GM23338 (cell line): ENCODE data around the gene EHBP1L1. TPM values are rescaled to one million over a fixed set of nuclear protein-coding genes. Genes with fewer than 3 reads are reported as not detected.

ENCODE experiments used
- ATAC-seq: fragments of 200-7000 bp; cut with Tn5 transposase; 3 replicates; pipeline ENCODE4 v1.9.1; 2020
- DNase-seq: peaks from one replicate; pipeline ENCODE4 v3.0.0-alpha.2; 2015; ENCODE audit warnings: low spot score
- H2AFZ ChIP-seq: fragments of 200-600 bp; sonication (generic); 2 replicates; pipeline ENCODE4 v1.8.0; 2016; ENCODE audit warnings: antibody characterized with exemption, mild to moderate bottlenecking, moderate library complexity
- H3F3A ChIP-seq: fragments of 200-600 bp; sonication (generic); replicated peaks from 2 replicates; pipeline ENCODE4 v1.8.0; 2017; ENCODE audit warnings: antibody characterized with exemption, mixed run types, low read depth
- H3K27ac ChIP-seq: fragments of 200-600 bp; sonication (generic); 2 replicates; pipeline ENCODE4 v1.6.1; 2016; ENCODE audit warnings: low read depth
- H3K27me3 ChIP-seq: fragments of 200-600 bp; sonication (generic); 2 replicates; pipeline ENCODE4 v1.8.0; 2016; ENCODE audit warnings: mild to moderate bottlenecking, mixed run types, moderate library complexity; ENCODE audit not compliant: insufficient read depth
- H3K36me3 ChIP-seq: fragments of 200-600 bp; sonication (generic); 2 replicates; pipeline ENCODE4 v1.8.0; 2016; ENCODE audit warnings: mild to moderate bottlenecking; ENCODE audit not compliant: insufficient read depth
- H3K4me1 ChIP-seq: fragments of 200-600 bp; sonication (generic); 2 replicates; pipeline ENCODE4 v1.8.0; 2016; ENCODE audit warnings: mild to moderate bottlenecking, moderate library complexity; ENCODE audit not compliant: insufficient read depth
- H3K4me2 ChIP-seq: fragments of 200-600 bp; sonication (generic); 2 replicates; pipeline ENCODE4 v1.7.1; 2017; ENCODE audit warnings: mixed run types
- H3K4me3 ChIP-seq: fragments of 200-600 bp; sonication (generic); 2 replicates; pipeline ENCODE4 v1.6.1; 2016; ENCODE audit warnings: mixed run types
- H3K79me2 ChIP-seq: fragments of 200-600 bp; sonication (generic); replicated peaks from 2 replicates; pipeline ENCODE4 v1.8.0; 2017; ENCODE audit warnings: mild to moderate bottlenecking; ENCODE audit not compliant: insufficient read depth
- H3K9me2 ChIP-seq: fragments of 200-600 bp; sonication (generic); 2 replicates; pipeline ENCODE4 v1.8.0; 2017; ENCODE audit not compliant: insufficient read depth
- H4K20me1 ChIP-seq: fragments of 200-600 bp; sonication (generic); replicated peaks from 2 replicates; pipeline ENCODE4 v1.8.0; 2017; ENCODE audit warnings: mild to moderate bottlenecking; ENCODE audit not compliant: insufficient read depth
- H3K27ac Mint-ChIP-seq: 2 replicates; pipeline ENCODE4 v1.8.0; 2020; ENCODE audit warnings: inconsistent platforms, mild to moderate bottlenecking, moderate library complexity, mixed read lengths
- H3K27me3 Mint-ChIP-seq: 3 replicates; pipeline ENCODE4 v1.8.0; 2022; ENCODE audit warnings: low read depth, mild to moderate bottlenecking, moderate library complexity, mixed read lengths, inconsistent platforms; ENCODE audit not compliant: insufficient read depth, poor library complexity
- H3K36me3 Mint-ChIP-seq: 3 replicates; pipeline ENCODE4 v1.8.0; 2021; ENCODE audit warnings: low read depth, mild to moderate bottlenecking, inconsistent platforms, moderate library complexity, mixed read lengths
- H3K4me1 Mint-ChIP-seq: 3 replicates; pipeline ENCODE4 v1.8.0; 2020; ENCODE audit warnings: mild to moderate bottlenecking, inconsistent platforms, mixed read lengths
- H3K4me3 Mint-ChIP-seq: 3 replicates; pipeline ENCODE4 v1.8.0; 2021; ENCODE audit warnings: moderate library complexity, mild to moderate bottlenecking, inconsistent platforms, mixed read lengths
- H3K9me3 Mint-ChIP-seq: 3 replicates; pipeline ENCODE4 v1.8.0; 2020; ENCODE audit warnings: moderate library complexity, mild to moderate bottlenecking, inconsistent platforms, mixed read lengths
- CTCF ChIP-seq, 2 experiments: fragments of 200-600 bp in 1 of 2; sonication (generic) in 1 of 2; conservative IDR thresholded peaks; 2 replicates each; pipeline versions ENCODE4 v1.5.1 to v1.6.1; 2016 to 2017; ENCODE audit warnings: antibody characterized with exemption in 2 of 2, low read depth in 2 of 2, mild to moderate bottlenecking in 2 of 2, moderate library complexity in 1 of 2
- EZH2 ChIP-seq: fragments of 200-600 bp; sonication (generic); IDR thresholded peaks from one replicate; pipeline ENCODE4 v1.8.0; 2017; ENCODE audit warnings: antibody characterized with exemption, mild to moderate bottlenecking, low read depth; ENCODE audit not compliant: unreplicated experiment
- NANOG ChIP-seq: IDR thresholded peaks from 2 replicates; pipeline ENCODE4 v1.6.1; 2016; ENCODE audit warnings: antibody characterized with exemption, borderline replicate concordance
- POLR2AphosphoS5 ChIP-seq: IDR thresholded peaks from 2 replicates; pipeline ENCODE4 v1.6.1; 2016; ENCODE audit warnings: antibody characterized with exemption, low read depth
- REST ChIP-seq: IDR thresholded peaks from one replicate; pipeline ENCODE4 v1.6.1; 2018; ENCODE audit warnings: antibody characterized with exemption; ENCODE audit not compliant: unreplicated experiment
- STAT1 ChIP-seq: IDR thresholded peaks from one replicate; pipeline ENCODE4 v1.6.1; 2016; ENCODE audit warnings: antibody characterized with exemption; ENCODE audit not compliant: unreplicated experiment
- ZNF331 ChIP-seq: fragments of 250-450 bp; sonication (Bioruptor Pico); IDR thresholded peaks from 2 replicates; pipeline ENCODE4 v1.5.0; 2020; ENCODE audit warnings: low read depth, mild to moderate bottlenecking, moderate library complexity
- polyA plus RNA-seq: library from polyadenylated mRNA; unstranded; fragments of >200 nt; fragmentation: Nextera tagmentation; extraction: Ambion mirVana; gene quantifications from 2 replicates; pipeline ENCODE4 v1.2.1, GENCODE V29; 2016
- total RNA-seq: library from RNA; depleted of rRNA; stranded (reverse); fragments of >200 nt; shearing (Covaris generic); gene quantifications from 2 replicates; pipeline ENCODE4 v1.2.3, GENCODE V29; 2014

EHBP1L1 gene
- total and polyA plus RNA-seq, 2 experiments from 2014 or later = 2.9 to 10.9 TPM

GRCh38 chr11:65622011-65622410 lies 46.2 kb downstream of the EHBP1L1 start:
- Mint-ChIP-seq H3K27ac (no peak overlapping the region), H3K36me3 (peaks cover 40% of the 10 kb centered on the region), H3K4me3 (no peak overlapping the region), H3K4me1 (peaks cover under 1% of the 10 kb centered on the region; the same call in 1 of the 3 replicates), H3K9me3 (no peaks in the 10 kb centered on the region), H3K27me3 (peaks cover 12% of the 10 kb centered on the region)
- no peak for TF ChIP-seq REST
- no peak for TF ChIP-seq STAT1
- Histone ChIP-seq H3K4me1 (no peaks in the 10 kb centered on the region), H3F3A (no peaks in the 10 kb centered on the region; the same call in 1 of the 2 replicates), H2AFZ (no peak overlapping the region), H3K4me2 (no peak overlapping the region), H3K79me2 (peaks cover 9% of the 10 kb centered on the region), H3K9me2 (no peaks in the 10 kb centered on the region), H3K4me3 (no peak overlapping the region), H3K36me3 (peaks cover 7% of the 10 kb centered on the region), H4K20me1 (peaks cover 6% of the 10 kb centered on the region; the same call in 1 of the 2 replicates), H3K27me3 (no peaks in the 10 kb centered on the region), H3K27ac (no peak overlapping the region)
- no peak for DNase-seq
- ATAC-seq = no peak

GRCh38 chr11:65623177-65623576 lies 47.3 kb downstream of the EHBP1L1 start:
- Histone ChIP-seq H4K20me1 (no peaks in the 10 kb centered on the region; the same call in 1 of the 2 replicates), H2AFZ (no peak overlapping the region), H3K4me1 (no peaks in the 10 kb centered on the region), H3K9me2 (no peaks in the 10 kb centered on the region), H3K27me3 (no peaks in the 10 kb centered on the region), H3K27ac (no peak overlapping the region), H3K4me2 (no peak overlapping the region), H3F3A (no peaks in the 10 kb centered on the region; the same call in 1 of the 2 replicates), H3K79me2 (no peaks in the 10 kb centered on the region), H3K36me3 (peaks cover 7% of the 10 kb centered on the region), H3K4me3 (no peak overlapping the region)
- peaks cover 11% of the 10 kb centered on the region for H3K27me3 Mint-ChIP-seq
- H3K4me3 Mint-ChIP-seq = no peak overlapping the region; the same call in 2 of the 3 replicates
- no peak overlapping the region for H3K27ac Mint-ChIP-seq
- ATAC-seq (no peak), DNase-seq (no peak)
- peaks cover 45% of the 10 kb centered on the region for H3K36me3 Mint-ChIP-seq
- no peaks in the 10 kb centered on the region for H3K9me3 Mint-ChIP-seq
- H3K4me1 Mint-ChIP-seq = no peaks in the 10 kb centered on the region; the same call in 2 of the 3 replicates
- TF ChIP-seq EZH2 (no peak), POLR2AphosphoS5 (no peak), NANOG (no peak), STAT1 (no peak), ZNF331 (CRISPR knock-in tag) (no peak), REST (no peak), CTCF (conservative IDR thresholded peaks at IDR 0.05; ENCODE audit: low read depth in 2 of 2) (no peak)
